Activated T-cell treated with anti-CD3 and anti-CD28 coated beads, Interleukin-2, amount 50 U/mL, for 4 hours (primary cell): ENCODE data around the gene TSKU. TPM values are rescaled to one million over a fixed set of nuclear protein-coding genes. Genes with fewer than 3 reads are reported as not detected.

Experiments
- ATAC-seq, 2 donors: fragments of 200-7000 bp; cut with Tn5 transposase; one replicate each; pipeline ENCODE4 v1.10.0; 2021
- DNase-seq: peaks from one replicate; pipeline ENCODE4 v3.0.0-alpha.2; 2020
- H3K27me3 Mint-ChIP-seq: one replicate; pipeline ENCODE4 v1.8.0; 2021; ENCODE audit warnings: low read depth, mixed read lengths
- H3K36me3 Mint-ChIP-seq: one replicate; pipeline ENCODE4 v1.8.0; 2022; ENCODE audit warnings: mixed read lengths; ENCODE audit not compliant: insufficient read depth
- H3K4me1 Mint-ChIP-seq: one replicate; pipeline ENCODE4 v1.8.0; 2021; ENCODE audit warnings: low read depth, mixed read lengths
- H3K4me3 Mint-ChIP-seq: one replicate; pipeline ENCODE4 v1.8.0; 2021; ENCODE audit warnings: mild to moderate bottlenecking, moderate library complexity, mixed read lengths
- H3K9me3 Mint-ChIP-seq: one replicate; pipeline ENCODE4 v1.8.0; 2021; ENCODE audit warnings: mixed read lengths
- total RNA-seq, 3 donors: library from RNA; stranded (reverse); gene quantifications; one replicate each; pipeline ENCODE4 v1.2.1, GENCODE V29; 2021

Gene TSKU
- total RNA-seq, 3 donors from 2014 or later: 0.16 to 0.38 (median 0.30) TPM

- Mint-ChIP-seq H3K4me3 (no peak overlapping the region), H3K36me3 (no peaks in the 10 kb centered on the region), H3K9me3 (no peaks in the 10 kb centered on the region), H3K4me1 (peaks cover 7% of the 10 kb centered on the region), H3K27me3 (no peaks in the 10 kb centered on the region)
- ATAC-seq: no peak
- no peak for DNase-seq
These were observed 12.8 kb downstream of the TSKU start for GRCh38 chr11:76795936-76796441.

GRCh38 chr11:76796511-76797198, 13.5 kb downstream of the TSKU start:
- no peak overlapping the region for H3K4me3 Mint-ChIP-seq
- H3K27me3 Mint-ChIP-seq: no peaks in the 10 kb centered on the region
- peaks cover 7% of the 10 kb centered on the region for H3K4me1 Mint-ChIP-seq
- H3K9me3 Mint-ChIP-seq: no peaks in the 10 kb centered on the region
- no peaks in the 10 kb centered on the region for H3K36me3 Mint-ChIP-seq
- DNase-seq (no peak), ATAC-seq (no peak)

GRCh38 chr11:76797341-76798201, 14.4 kb downstream of the TSKU start:
- Mint-ChIP-seq H3K36me3 (no peaks in the 10 kb centered on the region), H3K27me3 (no peaks in the 10 kb centered on the region), H3K4me3 (no peak overlapping the region), H3K9me3 (no peaks in the 10 kb centered on the region), H3K4me1 (peaks cover 7% of the 10 kb centered on the region)
- ATAC-seq: no peak
- no peak for DNase-seq

- Mint-ChIP-seq H3K36me3 (no peaks in the 10 kb centered on the region), H3K4me1 (peaks cover 7% of the 10 kb centered on the region), H3K4me3 (no peak overlapping the region), H3K9me3 (no peaks in the 10 kb centered on the region), H3K27me3 (peaks cover 2% of the 10 kb centered on the region)
- no peak for ATAC-seq
- no peak for DNase-seq
These were observed 15.0 kb downstream of the TSKU start for GRCh38 chr11:76798202-76798581.

GRCh38 chr11:76798671-76799065, 15.5 kb downstream of the TSKU start:
- Mint-ChIP-seq H3K27me3 (peaks cover 5% of the 10 kb centered on the region), H3K9me3 (no peaks in the 10 kb centered on the region), H3K4me1 (peaks cover 11% of the 10 kb centered on the region), H3K36me3 (no peaks in the 10 kb centered on the region), H3K4me3 (peak overlapping the region; percentile 47)
- no peak for ATAC-seq
- no peak for DNase-seq

- peaks cover 5% of the 10 kb centered on the region for H3K27me3 Mint-ChIP-seq
- DNase-seq (peak; percentile 63), ATAC-seq (peak; percentile 78 to 81)
- H3K36me3 Mint-ChIP-seq: no peaks in the 10 kb centered on the region
- no peaks in the 10 kb centered on the region for H3K9me3 Mint-ChIP-seq
- peak overlapping the region; percentile 47 for H3K4me3 Mint-ChIP-seq
- peaks cover 16% of the 10 kb centered on the region for H3K4me1 Mint-ChIP-seq
These were observed 16.1 kb downstream of the TSKU start for GRCh38 chr11:76799066-76799804.

- Mint-ChIP-seq H3K4me3 (no peak overlapping the region), H3K9me3 (no peaks in the 10 kb centered on the region), H3K36me3 (no peaks in the 10 kb centered on the region), H3K4me1 (peaks cover 26% of the 10 kb centered on the region), H3K27me3 (peaks cover 11% of the 10 kb centered on the region)
- DNase-seq: no peak
- no peak for ATAC-seq
These were observed 17.5 kb downstream of the TSKU start for GRCh38 chr11:76800466-76801200.

- DNase-seq: no peak
These were observed 18.1 kb downstream of the TSKU start for GRCh38 chr11:76801225-76801624.

GRCh38 chr11:76801736-76802135, 18.6 kb downstream of the TSKU start:
- Mint-ChIP-seq H3K36me3 (no peaks in the 10 kb centered on the region), H3K4me1 (peaks cover 27% of the 10 kb centered on the region), H3K4me3 (no peak overlapping the region), H3K9me3 (no peaks in the 10 kb centered on the region), H3K27me3 (peaks cover 22% of the 10 kb centered on the region)
- no peak for ATAC-seq
- DNase-seq: no peak

More at GRCh38 chr11:76801225-76801624, 18.1 kb downstream of the TSKU start:
- Mint-ChIP-seq H3K27me3 (peaks cover 17% of the 10 kb centered on the region), H3K4me3 (no peak overlapping the region), H3K9me3 (no peaks in the 10 kb centered on the region), H3K4me1 (peaks cover 27% of the 10 kb centered on the region), H3K36me3 (no peaks in the 10 kb centered on the region)
- no peak for ATAC-seq

- Mint-ChIP-seq H3K27me3 (peaks cover 24% of the 10 kb centered on the region), H3K4me3 (no peak overlapping the region), H3K36me3 (no peaks in the 10 kb centered on the region), H3K9me3 (no peaks in the 10 kb centered on the region), H3K4me1 (peaks cover 27% of the 10 kb centered on the region)
- ATAC-seq (no peak), DNase-seq (no peak)
These were observed 19.0 kb downstream of the TSKU start for GRCh38 chr11:76802151-76802550.

GRCh38 chr11:76802621-76803020, 19.5 kb downstream of the TSKU start:
- no peak for ATAC-seq
- DNase-seq: no peak
- Mint-ChIP-seq H3K4me3 (no peak overlapping the region), H3K4me1 (peaks cover 27% of the 10 kb centered on the region), H3K27me3 (peaks cover 28% of the 10 kb centered on the region), H3K36me3 (no peaks in the 10 kb centered on the region), H3K9me3 (no peaks in the 10 kb centered on the region)

GRCh38 chr11:76803023-76803422, 19.9 kb downstream of the TSKU start:
- ATAC-seq (no peak), DNase-seq (no peak)
- Mint-ChIP-seq H3K4me3 (no peak overlapping the region), H3K9me3 (no peaks in the 10 kb centered on the region), H3K27me3 (peaks cover 29% of the 10 kb centered on the region), H3K4me1 (peaks cover 27% of the 10 kb centered on the region), H3K36me3 (no peaks in the 10 kb centered on the region)

- Mint-ChIP-seq H3K27me3 (peaks cover 31% of the 10 kb centered on the region), H3K4me1 (peaks cover 25% of the 10 kb centered on the region), H3K9me3 (no peaks in the 10 kb centered on the region), H3K36me3 (no peaks in the 10 kb centered on the region), H3K4me3 (no peak overlapping the region)
- ATAC-seq (peak; percentile 83 to 84), DNase-seq (peak; percentile 47)
These were observed 20.9 kb downstream of the TSKU start for GRCh38 chr11:76803811-76804600.
